SK-N-SH (cell line): ENCODE results near the gene TULP3. TPM values are rescaled to one million over a fixed set of nuclear protein-coding genes. Genes with fewer than 3 reads are reported as not detected.

Experiments used
- CTCF ChIA-PET: fragments of 300-600, 350-600 bp; formaldehyde crosslinking; extraction: SDS; loops from one replicate; lab custom pipeline; 2021; lab: Yijun Ruan, JAX
- POLR2A ChIA-PET: fragments of 350-600 bp; sonication (Branson Sonifier 250); formaldehyde crosslinking; extraction: SDS; loops from one replicate; lab custom pipeline; 2020; ENCODE audit warnings: antibody characterized with exemption, inconsistent platforms; lab: Yijun Ruan, JAX
- DNase-seq: peaks from one replicate; pipeline ENCODE4 v3.0.0; 2012
- H2AFZ ChIP-seq: fragments of 200-600 bp; sonication (generic); 2 replicates; pipeline ENCODE4 v1.8.1; 2016; ENCODE audit warnings: antibody characterized with exemption, mild to moderate bottlenecking, low read depth
- H3F3A ChIP-seq: fragments of 200-600 bp; sonication (generic); replicated peaks from 2 replicates; pipeline ENCODE3; 2016; ENCODE audit warnings: antibody characterized with exemption, mild to moderate bottlenecking; ENCODE audit not compliant: insufficient read depth
- H3K27ac ChIP-seq, 2 experiments: fragments of 200-500 bp in 1 of 2; fragments of 200-600 bp in 1 of 2; sonication (Bioruptor generic) in 1 of 2; sonication (generic), shearing (Covaris generic) in 1 of 2; 2 replicates each; pipeline versions ENCODE4 v1.5.1 to v1.6.1; 2014 to 2016; ENCODE audit warnings: low read depth in 2 of 2, inconsistent platforms in 1 of 2, low read length in 1 of 2, mild to moderate bottlenecking in 1 of 2, mixed read lengths in 1 of 2
- H3K27me3 ChIP-seq: fragments of 200-600 bp; sonication (generic), shearing (Covaris generic); 2 replicates; pipeline ENCODE4 v1.6.1; 2016; ENCODE audit warnings: mixed run types; ENCODE audit not compliant: insufficient read depth
- H3K36me3 ChIP-seq, 2 experiments: fragments of 200-500 bp in 1 of 2; fragments of 200-600 bp in 1 of 2; sonication (Bioruptor generic) in 1 of 2; sonication (generic) in 1 of 2; replicated peaks in 1 of 2; 2 replicates each; pipeline versions ENCODE3 to v1.5.1; 2014 to 2016; ENCODE audit warnings: low read length in 1 of 2, mild to moderate bottlenecking in 1 of 2; ENCODE audit not compliant: insufficient read depth in 2 of 2, control insufficient read depth in 1 of 2
- H3K4me1 ChIP-seq, 2 experiments: fragments of 200-500 bp in 1 of 2; fragments of 200-600 bp in 1 of 2; sonication (Bioruptor generic) in 1 of 2; sonication (generic), shearing (Covaris generic) in 1 of 2; 2 replicates each; pipeline versions ENCODE4 v1.5.1 to v1.6.1; 2014 to 2016; ENCODE audit warnings: low read depth in 1 of 2, low read length in 1 of 2, mixed run types in 1 of 2; ENCODE audit not compliant: insufficient read depth in 2 of 2, control insufficient read depth in 1 of 2
- H3K4me2 ChIP-seq: fragments of 200-600 bp; sonication (generic), shearing (Covaris generic); 2 replicates; pipeline ENCODE4 v1.6.1; 2017; ENCODE audit warnings: mixed run types
- H3K4me3 ChIP-seq, 2 experiments: fragments of 200-500 bp in 1 of 2; fragments of 200-600 bp in 1 of 2; sonication (Bioruptor generic) in 1 of 2; sonication (generic), shearing (Covaris generic) in 1 of 2; 2 replicates each; pipeline versions ENCODE4 v1.5.1 to v1.8.1; 2014 to 2016; ENCODE audit warnings: low read depth in 2 of 2, inconsistent platforms in 1 of 2, low read length in 1 of 2, mild to moderate bottlenecking in 1 of 2, mixed read lengths in 1 of 2, moderate library complexity in 1 of 2
- H3K79me2 ChIP-seq: fragments of 200-600 bp; sonication (generic); 2 replicates; pipeline ENCODE4 v1.8.1; 2017; ENCODE audit warnings: mild to moderate bottlenecking; ENCODE audit not compliant: insufficient read depth
- H3K9ac ChIP-seq: fragments of 200-600 bp; sonication (generic); 2 replicates; pipeline ENCODE4 v1.6.1; 2017; ENCODE audit warnings: mixed run types
- H3K9me2 ChIP-seq: fragments of 200-600 bp; sonication (generic); 2 replicates; pipeline ENCODE4 v1.6.1; 2017; ENCODE audit warnings: mixed run types
- H3K9me3 ChIP-seq: fragments of 200-600 bp; sonication (generic); 2 replicates; pipeline ENCODE4 v1.6.1; 2017; ENCODE audit warnings: mixed run types, mild to moderate bottlenecking, moderate library complexity
- H4K20me1 ChIP-seq: fragments of 200-600 bp; sonication (generic); 2 replicates; pipeline ENCODE4 v1.6.1; 2017; ENCODE audit warnings: mild to moderate bottlenecking, mixed run types; ENCODE audit not compliant: insufficient read depth
- ELF1 ChIP-seq: IDR thresholded peaks from 2 replicates; pipeline ENCODE4 v1.4.0; 2012
- EP300 ChIP-seq, 2 experiments: IDR thresholded peaks; 2 replicates each; pipeline versions ENCODE4 v1.4.0 to v1.6.1; 2012; ENCODE audit warnings: borderline replicate concordance in 1 of 2, low read depth in 1 of 2, low read length in 1 of 2
- EZH2phosphoT487 ChIP-seq: fragments of 200-600 bp; sonication (generic); IDR thresholded peaks from 2 replicates; pipeline ENCODE4 v1.6.1; 2017; ENCODE audit warnings: low read depth, mixed run types, mild to moderate bottlenecking, antibody characterized with exemption, moderate library complexity, borderline replicate concordance
- FOXJ3 ChIP-seq: sonication (generic); formaldehyde crosslinking; IDR thresholded peaks from 2 replicates; pipeline ENCODE4 v1.5.1; 2020; ENCODE audit warnings: mild to moderate bottlenecking, missing genetic modification reagents
- GATA2 ChIP-seq: sonication (generic); formaldehyde crosslinking; IDR thresholded peaks from 2 replicates; pipeline ENCODE4 v1.5.0; 2020; ENCODE audit warnings: mild to moderate bottlenecking, missing genetic modification reagents
- IRF3 ChIP-seq: fragments of 150-350 bp; IDR thresholded peaks from 2 replicates; pipeline ENCODE4 v1.6.1; 2016; ENCODE audit warnings: mild to moderate bottlenecking, low read depth, low read length
- MAX ChIP-seq: IDR thresholded peaks from 2 replicates; pipeline ENCODE4 v1.4.0; 2012; ENCODE audit warnings: low read depth
- MEF2A ChIP-seq: IDR thresholded peaks from 2 replicates; pipeline ENCODE4 v1.4.0; 2012; ENCODE audit warnings: low read depth, borderline replicate concordance
- MXI1 ChIP-seq: IDR thresholded peaks from 2 replicates; pipeline ENCODE4 v1.6.1; 2012; ENCODE audit warnings: mild to moderate bottlenecking, low read depth, low read length, improper control_type of control experiment
- NFIC ChIP-seq: IDR thresholded peaks from 2 replicates; pipeline ENCODE4 v1.4.0; 2012; ENCODE audit warnings: borderline replicate concordance
- NRF1 ChIP-seq: IDR thresholded peaks from 2 replicates; pipeline ENCODE4 v1.6.1; 2012; ENCODE audit warnings: low read depth, mild to moderate bottlenecking, low read length
- POLR2AphosphoS5 ChIP-seq: IDR thresholded peaks from 2 replicates; pipeline ENCODE4 v1.6.1; 2012; ENCODE audit warnings: low read depth, low read length
- RCOR1 ChIP-seq: fragments of 150-350 bp; IDR thresholded peaks from 2 replicates; pipeline ENCODE4 v1.6.1; 2017; ENCODE audit warnings: antibody characterized with exemption, low read length
- RFX5 ChIP-seq: IDR thresholded peaks from 2 replicates; pipeline ENCODE4 v1.6.1; 2012; ENCODE audit warnings: mild to moderate bottlenecking, improper control_type of control experiment, low read length
- TAF1 ChIP-seq: IDR thresholded peaks from 2 replicates; pipeline ENCODE4 v1.6.1; 2012; ENCODE audit warnings: low read depth, mild to moderate bottlenecking, low read length, moderate library complexity, borderline replicate concordance
- USF1 ChIP-seq: IDR thresholded peaks from 2 replicates; pipeline ENCODE4 v1.4.0; 2012; ENCODE audit warnings: low read depth, borderline replicate concordance
- ZBTB33 ChIP-seq: IDR thresholded peaks from 2 replicates; pipeline ENCODE4 v1.4.0; 2012; ENCODE audit warnings: low read depth, borderline replicate concordance
- WGBS: methylation state at CpG from one replicate; pipeline ENCODE4 v1.1.6; 2017; ENCODE audit warnings: low lambda C conversion rate; 5-methylcytosine and 5-hydroxymethylcytosine counted together
- polyA plus RNA-seq, 3 experiments: library from polyadenylated mRNA; depleted of rRNA; stranded (reverse); fragments of >200 nt; gene quantifications; 2 replicates each; pipeline ENCODE4 v1.2.3, GENCODE V29; 2012
- TF ChIP-seq, protein P1 (sequence below): IDR thresholded peaks from 2 replicates; pipeline ENCODE4 v1.6.1; 2012; ENCODE audit warnings: mild to moderate bottlenecking, low read depth, low read length, moderate library complexity
- TF ChIP-seq, protein P2 (sequence below): fragments of 150-350 bp; IDR thresholded peaks from 2 replicates; pipeline ENCODE4 v1.6.1; 2017; ENCODE audit warnings: antibody characterized with exemption, low read length, low read depth, borderline replicate concordance

Gene TULP3
- polyA plus RNA-seq, 1 of the 3 experiments (the other 2 are of a cell fraction), result 22.6 TPM

- POLR2A ChIA-PET, result no interaction called here
- no peak for TF ChIP-seq MXI1
- no peak for TF ChIP-seq TAF1
- no peak for TF ChIP-seq MAX
- no peak for TF ChIP-seq POLR2AphosphoS5
- TF ChIP-seq EP300 (IDR thresholded peaks at IDR 0.05; ENCODE audit: borderline replicate concordance in 1 of 2, low read depth in 1 of 2, low read length in 1 of 2), result no peak
- no peak for TF ChIP-seq MEF2A
- TF ChIP-seq IRF3, result no peak
- TF ChIP-seq GATA2 (CRISPR knock-in tag), result no peak
- no peak for TF ChIP-seq NFIC
- TF ChIP-seq USF1, result no peak
- no peak for TF ChIP-seq NRF1
- no peak for TF ChIP-seq FOXJ3 (CRISPR knock-in tag)
- no peak for TF ChIP-seq RFX5
- TF ChIP-seq, protein P1, sequence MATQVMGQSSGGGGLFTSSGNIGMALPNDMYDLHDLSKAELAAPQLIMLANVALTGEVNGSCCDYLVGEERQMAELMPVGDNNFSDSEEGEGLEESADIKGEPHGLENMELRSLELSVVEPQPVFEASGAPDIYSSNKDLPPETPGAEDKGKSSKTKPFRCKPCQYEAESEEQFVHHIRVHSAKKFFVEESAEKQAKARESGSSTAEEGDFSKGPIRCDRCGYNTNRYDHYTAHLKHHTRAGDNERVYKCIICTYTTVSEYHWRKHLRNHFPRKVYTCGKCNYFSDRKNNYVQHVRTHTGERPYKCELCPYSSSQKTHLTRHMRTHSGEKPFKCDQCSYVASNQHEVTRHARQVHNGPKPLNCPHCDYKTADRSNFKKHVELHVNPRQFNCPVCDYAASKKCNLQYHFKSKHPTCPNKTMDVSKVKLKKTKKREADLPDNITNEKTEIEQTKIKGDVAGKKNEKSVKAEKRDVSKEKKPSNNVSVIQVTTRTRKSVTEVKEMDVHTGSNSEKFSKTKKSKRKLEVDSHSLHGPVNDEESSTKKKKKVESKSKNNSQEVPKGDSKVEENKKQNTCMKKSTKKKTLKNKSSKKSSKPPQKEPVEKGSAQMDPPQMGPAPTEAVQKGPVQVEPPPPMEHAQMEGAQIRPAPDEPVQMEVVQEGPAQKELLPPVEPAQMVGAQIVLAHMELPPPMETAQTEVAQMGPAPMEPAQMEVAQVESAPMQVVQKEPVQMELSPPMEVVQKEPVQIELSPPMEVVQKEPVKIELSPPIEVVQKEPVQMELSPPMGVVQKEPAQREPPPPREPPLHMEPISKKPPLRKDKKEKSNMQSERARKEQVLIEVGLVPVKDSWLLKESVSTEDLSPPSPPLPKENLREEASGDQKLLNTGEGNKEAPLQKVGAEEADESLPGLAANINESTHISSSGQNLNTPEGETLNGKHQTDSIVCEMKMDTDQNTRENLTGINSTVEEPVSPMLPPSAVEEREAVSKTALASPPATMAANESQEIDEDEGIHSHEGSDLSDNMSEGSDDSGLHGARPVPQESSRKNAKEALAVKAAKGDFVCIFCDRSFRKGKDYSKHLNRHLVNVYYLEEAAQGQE, result no peak
- TF ChIP-seq, protein P2, sequence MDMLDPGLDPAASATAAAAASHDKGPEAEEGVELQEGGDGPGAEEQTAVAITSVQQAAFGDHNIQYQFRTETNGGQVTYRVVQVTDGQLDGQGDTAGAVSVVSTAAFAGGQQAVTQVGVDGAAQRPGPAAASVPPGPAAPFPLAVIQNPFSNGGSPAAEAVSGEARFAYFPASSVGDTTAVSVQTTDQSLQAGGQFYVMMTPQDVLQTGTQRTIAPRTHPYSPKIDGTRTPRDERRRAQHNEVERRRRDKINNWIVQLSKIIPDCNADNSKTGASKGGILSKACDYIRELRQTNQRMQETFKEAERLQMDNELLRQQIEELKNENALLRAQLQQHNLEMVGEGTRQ, result no peak
- TF ChIP-seq RCOR1, result no peak
- TF ChIP-seq ELF1, result no peak
- TF ChIP-seq ZBTB33, result no peak
- no peak for TF ChIP-seq EZH2phosphoT487
- TF ChIP-seq, all 33 proteins: peak for 0
- H3K4me1 ChIP-seq, result peaks cover 17 to 22% of the 10 kb centered on the region in 2 experiments
- 83% methylated on average over 10 of the region's 10 CpGs for WGBS
- CTCF ChIA-PET, result interaction anchor here (1.4 to 2.2 kb wide), 3 partner anchors 9 to 73 kb away, joined by 3 to 8 read pairs (median 3); no protein-coding TSS in a partner anchor
- peaks cover 55% of the 10 kb centered on the region for H3K79me2 ChIP-seq
- H3K4me2 ChIP-seq, result peak overlapping the region; percentile 90
- peaks cover 20% of the 10 kb centered on the region for H3F3A ChIP-seq
- H3K27me3 ChIP-seq, result no peaks in the 10 kb centered on the region
- no peak for DNase-seq
- H3K9ac ChIP-seq, result no peak overlapping the region
- H2AFZ ChIP-seq, result no peak overlapping the region
- H3K9me2 ChIP-seq, result no peaks in the 10 kb centered on the region
- no peaks in the 10 kb centered on the region for H3K9me3 ChIP-seq
- no peak overlapping the region for H3K27ac ChIP-seq
- peak overlapping the region in 1 of 2 experiments; percentile 80; a peak in 3 of 4 replicates for H3K4me3 ChIP-seq
- H3K36me3 ChIP-seq, result no peaks in the 10 kb centered on the region
- H4K20me1 ChIP-seq, result peaks cover 25% of the 10 kb centered on the region; the same call in 1 of the 2 replicates
Observed at GRCh38 chr12:2960996-2961616, 70.4 kb downstream of the TULP3 start.
